ENCODE results near the gene MAML2. TPM values are rescaled to one million over a fixed set of nuclear protein-coding genes. Genes with fewer than 3 reads are reported as not detected.
"Not testable (repeated sequence)": the region's sequence is repeated elsewhere in the genome, so short reads cannot be mapped to it uniquely, and the experiment has no call there.

Gene MAML2
- total and polyA plus RNA-seq, 7 donors: 2.8 to 20.7 (median 11.8) TPM

DNA sequence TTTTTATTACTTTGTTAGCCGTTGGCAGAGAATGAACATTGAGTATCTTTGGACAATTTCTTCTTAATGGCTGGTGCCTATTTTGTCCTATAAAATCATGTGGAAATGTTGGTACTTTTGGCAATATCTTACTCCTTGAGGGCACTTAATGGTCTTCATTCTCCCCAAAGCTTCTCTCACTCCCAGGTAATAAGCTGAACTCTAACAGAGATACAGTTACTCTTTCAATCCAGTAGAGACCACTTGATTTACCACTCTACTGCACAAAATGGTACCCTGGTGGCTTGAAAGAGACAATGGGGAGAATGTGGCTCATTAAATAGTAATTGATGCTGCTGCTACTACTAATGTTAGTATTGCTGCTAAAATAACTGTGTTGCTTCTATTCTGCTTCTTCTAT is 53.0 kb downstream of the MAML2 start:
- Histone ChIP-seq H3K27ac (no peak overlapping the region), H3K9me3 (no peaks in the 10 kb centered on the region), H3K27me3 (no peaks in the 10 kb centered on the region), H3K4me3 (no peak overlapping the region), H3K36me3 (no peaks in the 10 kb centered on the region), H3K4me1 (peaks cover 0 to 24% (median 19%) of the 10 kb centered on the region in 4 donors)
- no peak for DNase-seq
- no peak for TF ChIP-seq EP300 (IDR thresholded peaks at IDR 0.05)
- intact Hi-C loops (cut with DNase I): no loop called here
- WGBS, 2 donors: 10 to 61% methylated on average over 1 of the region's 1 CpG

DNA sequence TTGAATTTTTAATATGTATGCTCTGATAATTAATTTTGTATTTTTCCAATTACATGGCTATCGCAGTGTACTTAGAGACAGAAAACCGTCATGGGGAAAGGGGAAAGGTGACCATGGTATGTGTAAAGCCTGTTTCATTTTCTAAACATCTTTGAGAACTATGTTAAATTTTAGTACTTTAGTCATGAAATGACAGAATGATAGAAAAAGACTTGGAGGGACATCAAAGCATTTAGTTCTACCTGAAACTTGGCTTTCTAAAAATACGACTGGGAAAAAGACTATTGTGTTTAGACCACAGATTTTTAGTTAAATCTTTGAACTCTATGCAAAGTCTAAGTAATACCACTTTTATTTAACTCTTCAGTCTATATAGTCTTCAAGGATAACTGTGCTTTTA is 54.1 kb downstream of the MAML2 start:
- no peak for DNase-seq
- H3K4me1 ChIP-seq: peaks cover 0 to 14% (median 10%) of the 10 kb centered on the region in 4 donors
- no peaks in the 10 kb centered on the region for H3K9me3 ChIP-seq
- H3K4me3 ChIP-seq: no peak overlapping the region
- no peaks in the 10 kb centered on the region for H3K27me3 ChIP-seq
- intact Hi-C loops (cut with DNase I): no loop called here
- no peaks in the 10 kb centered on the region for H3K36me3 ChIP-seq
- TF ChIP-seq EP300 (IDR thresholded peaks at IDR 0.05): no peak
- TF ChIP-seq, protein P1, sequence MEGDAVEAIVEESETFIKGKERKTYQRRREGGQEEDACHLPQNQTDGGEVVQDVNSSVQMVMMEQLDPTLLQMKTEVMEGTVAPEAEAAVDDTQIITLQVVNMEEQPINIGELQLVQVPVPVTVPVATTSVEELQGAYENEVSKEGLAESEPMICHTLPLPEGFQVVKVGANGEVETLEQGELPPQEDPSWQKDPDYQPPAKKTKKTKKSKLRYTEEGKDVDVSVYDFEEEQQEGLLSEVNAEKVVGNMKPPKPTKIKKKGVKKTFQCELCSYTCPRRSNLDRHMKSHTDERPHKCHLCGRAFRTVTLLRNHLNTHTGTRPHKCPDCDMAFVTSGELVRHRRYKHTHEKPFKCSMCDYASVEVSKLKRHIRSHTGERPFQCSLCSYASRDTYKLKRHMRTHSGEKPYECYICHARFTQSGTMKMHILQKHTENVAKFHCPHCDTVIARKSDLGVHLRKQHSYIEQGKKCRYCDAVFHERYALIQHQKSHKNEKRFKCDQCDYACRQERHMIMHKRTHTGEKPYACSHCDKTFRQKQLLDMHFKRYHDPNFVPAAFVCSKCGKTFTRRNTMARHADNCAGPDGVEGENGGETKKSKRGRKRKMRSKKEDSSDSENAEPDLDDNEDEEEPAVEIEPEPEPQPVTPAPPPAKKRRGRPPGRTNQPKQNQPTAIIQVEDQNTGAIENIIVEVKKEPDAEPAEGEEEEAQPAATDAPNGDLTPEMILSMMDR (IDR thresholded peaks at IDR 0.05): no peak
- no peak for TF ChIP-seq POLR2AphosphoS5 (IDR thresholded peaks at IDR 0.05)
- no peak for TF ChIP-seq POLR2A (IDR thresholded peaks at IDR 0.05)
- H3K27ac ChIP-seq: no peak overlapping the region
- 80 to 82% methylated on average over 3 of the region's 3 CpGs for WGBS, 2 donors

- no peak overlapping the region for H3K27ac ChIP-seq
- no peak overlapping the region for H3K4me3 ChIP-seq
- no peaks in the 10 kb centered on the region for H3K9me3 ChIP-seq
- H3K27me3 ChIP-seq: no peaks in the 10 kb centered on the region
- DNase-seq: no peak
- no peak for TF ChIP-seq POLR2A (IDR thresholded peaks at IDR 0.05)
- TF ChIP-seq POLR2AphosphoS5 (IDR thresholded peaks at IDR 0.05): no peak
- TF ChIP-seq, protein P1 (IDR thresholded peaks at IDR 0.05): no peak
- TF ChIP-seq EP300 (IDR thresholded peaks at IDR 0.05): no peak
- 78 to 85% methylated on average over 6 of the region's 6 CpGs for WGBS, 2 donors
- intact Hi-C loops (cut with DNase I): no loop called here
- H3K36me3 ChIP-seq: no peaks in the 10 kb centered on the region
- H3K4me1 ChIP-seq: peaks cover 0 to 10% (median 5%) of the 10 kb centered on the region in 4 donors
Measured at GRCh38 chr11:96287822-96288439, 55.1 kb downstream of the MAML2 start.

DNA sequence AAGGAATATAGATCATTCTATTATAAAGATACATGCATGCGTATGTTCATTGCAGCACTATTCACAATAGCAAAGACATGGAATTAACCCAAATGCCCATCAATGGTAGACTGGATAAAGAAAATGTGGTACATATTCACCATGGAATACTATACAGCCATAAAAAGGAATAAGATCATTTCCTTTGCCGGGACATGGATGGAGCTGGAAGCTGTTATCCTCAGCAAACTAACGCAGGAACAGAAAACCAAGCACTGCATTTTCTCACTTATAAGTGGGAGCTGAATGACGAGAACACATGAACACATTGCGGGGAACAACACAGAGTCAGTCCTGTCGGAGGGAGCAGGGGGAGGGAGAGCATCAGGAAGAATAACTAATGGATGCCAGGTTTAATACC is 57.0 kb downstream of the MAML2 start:
- H3K27ac ChIP-seq; DNase-seq; H3K9me3 ChIP-seq; H3K4me3 ChIP-seq; intact Hi-C loops (cut with DNase I); H3K36me3 ChIP-seq; H3K27me3 ChIP-seq: not testable (repeated sequence)
- WGBS, 2 donors: 97 to 99% methylated on average over 6 of the region's 6 CpGs
- peaks cover 0 to 10% (median 5%) of the 10 kb centered on the region in 4 donors for H3K4me1 ChIP-seq

DNA sequence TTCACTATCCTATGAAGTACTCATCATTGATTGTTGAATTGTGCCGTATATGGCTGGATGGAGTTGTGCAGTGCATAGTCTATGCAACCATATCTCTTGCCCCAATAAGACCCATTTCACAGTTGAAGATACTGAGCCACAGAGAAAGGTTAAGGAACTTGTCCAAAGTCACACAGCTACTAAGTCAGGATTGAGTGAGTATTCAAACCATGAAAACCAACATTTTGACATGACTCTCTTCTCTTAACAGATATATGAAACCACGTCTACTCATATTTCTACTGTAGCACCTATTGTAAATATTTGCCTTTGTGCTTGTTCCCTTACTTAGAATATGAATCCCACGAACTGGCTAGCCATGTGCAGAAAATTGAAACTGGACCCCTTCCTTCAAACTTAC is 58.1 kb downstream of the MAML2 start:
- TF ChIP-seq EP300 (IDR thresholded peaks at IDR 0.05): no peak
- no peak for TF ChIP-seq POLR2AphosphoS5 (IDR thresholded peaks at IDR 0.05)
- no peak for TF ChIP-seq POLR2A (IDR thresholded peaks at IDR 0.05)
- TF ChIP-seq, protein P1 (IDR thresholded peaks at IDR 0.05): no peak
- WGBS, 2 donors: 62 to 76% methylated on average over 3 of the region's 3 CpGs
- intact Hi-C loops (cut with DNase I): no loop called here

GRCh38 chr11:96284401-96284800 is 58.6 kb downstream of the MAML2 start:
- intact Hi-C loops (cut with DNase I): no loop called here
- Histone ChIP-seq H3K9me3 (no peaks in the 10 kb centered on the region), H3K27ac (no peak overlapping the region), H3K36me3 (no peaks in the 10 kb centered on the region), H3K4me3 (no peak overlapping the region), H3K4me1 (peaks cover 0 to 20% (median 8%) of the 10 kb centered on the region in 4 donors), H3K27me3 (no peaks in the 10 kb centered on the region)
- WGBS, 2 donors: 98% methylated on average over 1 of the region's 1 CpG
- TF ChIP-seq EP300 (IDR thresholded peaks at IDR 0.05) (no peak), POLR2A (IDR thresholded peaks at IDR 0.05) (no peak), POLR2AphosphoS5 (IDR thresholded peaks at IDR 0.05) (no peak)
- TF ChIP-seq, protein P1 (IDR thresholded peaks at IDR 0.05): no peak
- DNase-seq: no peak

More for the DNA sequence above, 58.1 kb downstream of the MAML2 start:
- Histone ChIP-seq H3K4me1 (peaks cover 0 to 14% (median 6%) of the 10 kb centered on the region in 4 donors), H3K9me3 (no peaks in the 10 kb centered on the region), H3K27me3 (no peaks in the 10 kb centered on the region), H3K36me3 (no peaks in the 10 kb centered on the region), H3K4me3 (no peak overlapping the region), H3K27ac (no peak overlapping the region)
- no peak for DNase-seq
